GM12801 (cell line): Measurements from ENCODE around the gene CBX4.

Experiments used
- CTCF ChIP-seq: IDR thresholded peaks from one replicate; pipeline ENCODE4 v1.5.1; 2011; ENCODE audit warnings: control low read depth; ENCODE audit not compliant: insufficient read length; ENCODE audit errors: extremely low read depth

Gene CBX4

GRCh38 chr17:79833744-79834564, 5.3 kb downstream of the CBX4 start:
- no peak for TF ChIP-seq CTCF

- no peak for TF ChIP-seq CTCF
Observed at GRCh38 chr17:79833110-79833450, 6.2 kb downstream of the CBX4 start.

- no peak for TF ChIP-seq CTCF
Observed at GRCh38 chr17:79832218-79833109, 6.8 kb downstream of the CBX4 start.

- no peak for TF ChIP-seq CTCF
Observed at GRCh38 chr17:79831265-79832217, 7.7 kb downstream of the CBX4 start.

- no peak for TF ChIP-seq CTCF
Observed at GRCh38 chr17:79830763-79831264, 8.4 kb downstream of the CBX4 start.

GRCh38 chr17:79830303-79830702, 8.9 kb downstream of the CBX4 start:
- TF ChIP-seq CTCF: no peak
